Skin epidermis (tissue), 12 donors: ENCODE data around the gene GNA12.

Experiments
- H3K27ac ChIP-seq, 21 experiments: fragments of 200-600 bp; sonication (generic) in 11 of 21; one replicate each; pipeline ENCODE4 v1.5.0; 2020; ENCODE audit warnings: mild to moderate bottlenecking in 3 of 21, inconsistent platforms in 2 of 21, moderate library complexity in 2 of 21
- H3K4me3 ChIP-seq, 7 experiments: fragments of 200-600 bp; sonication (generic) in 2 of 7; one replicate each; pipeline ENCODE4 v1.5.0; 2020; ENCODE audit warnings: inconsistent platforms in 2 of 7, mild to moderate bottlenecking in 2 of 7, moderate library complexity in 1 of 7

Gene GNA12

GRCh38 chr7:2820508-2820934 is 23.6 kb downstream of the GNA12 start:
- no peak overlapping the region for H3K4me3 ChIP-seq
- H3K27ac ChIP-seq: peak overlapping the region in 15 of 21 experiments; percentile 11 to 78 (median 31)

DNA sequence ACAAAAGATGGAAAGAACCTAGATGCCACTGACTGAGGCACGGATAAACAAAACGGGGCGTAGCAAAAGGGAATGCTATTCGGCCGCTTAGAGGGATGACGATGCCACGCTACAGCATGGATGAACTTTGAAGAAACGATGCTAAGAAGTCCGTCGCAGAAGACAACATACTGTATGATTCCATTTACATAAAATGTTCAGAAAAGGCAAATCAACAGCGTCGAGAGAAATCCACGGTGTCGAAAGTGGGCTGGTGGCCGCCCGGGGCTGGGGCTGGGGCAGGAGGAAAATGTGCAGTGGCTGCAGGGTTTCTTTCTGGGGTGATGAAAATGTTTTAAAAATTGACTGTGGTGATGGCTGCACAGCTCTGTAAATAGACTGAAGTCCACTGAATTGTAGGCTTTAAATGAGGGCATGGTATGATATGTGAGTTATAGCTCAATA is 24.1 kb downstream of the GNA12 start:
- Histone ChIP-seq H3K4me3 (no peak overlapping the region), H3K27ac (peak overlapping the region in 9 of 21 experiments; percentile 8 to 78 (median 34))

DNA sequence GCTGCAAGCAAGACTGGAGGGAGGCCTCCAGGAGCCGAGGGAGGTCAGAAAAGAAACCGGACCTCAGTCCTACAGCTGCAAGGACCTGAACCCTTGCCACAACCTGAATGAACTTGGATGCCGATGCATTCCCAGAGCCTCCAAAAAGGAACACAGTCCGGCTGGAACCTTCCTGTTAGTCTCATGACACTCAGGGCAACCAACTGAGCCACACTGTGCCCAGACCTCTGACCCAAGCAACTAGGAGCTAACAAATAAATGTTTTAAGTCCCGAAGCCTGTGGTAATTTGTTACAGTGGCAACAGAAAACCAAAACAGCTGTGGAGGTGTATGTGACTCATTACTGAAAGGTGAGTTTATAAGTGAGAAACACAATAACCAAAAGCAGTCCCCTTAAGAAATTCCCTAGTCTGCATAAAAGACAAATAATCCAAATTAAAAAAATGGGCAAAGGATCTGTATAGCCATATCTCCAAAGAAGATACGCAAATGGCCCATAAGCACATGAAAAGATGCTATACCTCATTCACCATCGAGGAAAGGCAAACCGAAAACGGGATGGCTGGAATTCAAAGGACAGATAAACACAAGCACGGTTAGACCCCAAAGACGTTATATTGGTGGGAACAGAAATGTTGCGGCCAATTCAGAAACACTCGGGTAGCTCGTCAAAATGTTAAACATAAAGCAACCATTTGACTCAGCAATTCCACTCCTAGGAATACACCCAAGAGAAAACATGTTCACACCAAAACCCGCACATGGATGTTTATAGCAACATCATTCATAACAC is 24.8 kb downstream of the GNA12 start:
- H3K27ac ChIP-seq: peak overlapping the region in 2 of 21 experiments; percentile 28 to 34
- H3K4me3 ChIP-seq: no peak overlapping the region

DNA sequence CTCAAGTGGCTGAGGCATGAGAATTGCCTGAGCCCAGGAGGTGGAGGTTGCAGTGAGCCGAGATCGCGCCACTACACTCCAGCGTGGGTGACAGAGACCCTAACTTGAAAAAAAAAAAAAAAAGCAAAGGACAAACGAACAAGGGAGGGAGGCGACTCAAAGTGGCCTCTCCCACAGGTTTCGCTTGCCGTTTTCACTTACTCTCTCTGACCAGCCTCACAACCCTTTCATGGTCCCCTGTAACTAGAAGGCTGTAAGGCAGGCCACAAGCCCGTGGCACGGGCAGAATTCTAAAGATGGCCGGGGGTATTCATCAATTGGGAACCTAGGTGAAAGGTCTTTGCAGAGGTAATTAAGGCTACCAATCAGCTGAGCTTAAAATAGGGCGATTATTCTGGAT is 25.5 kb downstream of the GNA12 start:
- no peak overlapping the region for H3K4me3 ChIP-seq
- H3K27ac ChIP-seq: peak overlapping the region in 1 of 21 experiments; percentile 3

DNA sequence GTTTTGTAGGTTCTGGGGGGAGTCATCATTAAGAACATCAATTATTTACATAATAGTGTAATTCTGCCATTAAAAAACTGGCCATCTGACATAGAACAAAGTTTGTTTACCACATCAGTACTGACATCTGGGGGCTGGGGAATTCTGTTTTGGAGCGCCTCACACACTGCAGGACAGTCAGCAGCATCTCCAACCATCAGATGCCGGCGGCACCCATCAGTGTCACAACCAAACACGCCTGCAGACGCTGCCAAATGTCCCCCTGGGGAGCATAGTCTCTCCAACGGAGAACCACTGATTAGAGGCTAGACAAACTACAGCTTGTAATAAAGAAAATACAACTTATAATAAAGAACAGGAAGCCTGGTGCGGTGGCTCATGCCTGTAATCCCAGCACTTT is 26.0 kb downstream of the GNA12 start:
- Histone ChIP-seq H3K27ac (peak overlapping the region in 1 of 21 experiments; percentile 3), H3K4me3 (no peak overlapping the region)

- Histone ChIP-seq H3K27ac (no peak overlapping the region), H3K4me3 (no peak overlapping the region)
These were observed 26.7 kb downstream of the GNA12 start for GRCh38 chr7:2817456-2817855.

- H3K4me3 ChIP-seq: no peak overlapping the region
- H3K27ac ChIP-seq: no peak overlapping the region
These were observed 28.2 kb downstream of the GNA12 start for GRCh38 chr7:2815875-2816245.

DNA sequence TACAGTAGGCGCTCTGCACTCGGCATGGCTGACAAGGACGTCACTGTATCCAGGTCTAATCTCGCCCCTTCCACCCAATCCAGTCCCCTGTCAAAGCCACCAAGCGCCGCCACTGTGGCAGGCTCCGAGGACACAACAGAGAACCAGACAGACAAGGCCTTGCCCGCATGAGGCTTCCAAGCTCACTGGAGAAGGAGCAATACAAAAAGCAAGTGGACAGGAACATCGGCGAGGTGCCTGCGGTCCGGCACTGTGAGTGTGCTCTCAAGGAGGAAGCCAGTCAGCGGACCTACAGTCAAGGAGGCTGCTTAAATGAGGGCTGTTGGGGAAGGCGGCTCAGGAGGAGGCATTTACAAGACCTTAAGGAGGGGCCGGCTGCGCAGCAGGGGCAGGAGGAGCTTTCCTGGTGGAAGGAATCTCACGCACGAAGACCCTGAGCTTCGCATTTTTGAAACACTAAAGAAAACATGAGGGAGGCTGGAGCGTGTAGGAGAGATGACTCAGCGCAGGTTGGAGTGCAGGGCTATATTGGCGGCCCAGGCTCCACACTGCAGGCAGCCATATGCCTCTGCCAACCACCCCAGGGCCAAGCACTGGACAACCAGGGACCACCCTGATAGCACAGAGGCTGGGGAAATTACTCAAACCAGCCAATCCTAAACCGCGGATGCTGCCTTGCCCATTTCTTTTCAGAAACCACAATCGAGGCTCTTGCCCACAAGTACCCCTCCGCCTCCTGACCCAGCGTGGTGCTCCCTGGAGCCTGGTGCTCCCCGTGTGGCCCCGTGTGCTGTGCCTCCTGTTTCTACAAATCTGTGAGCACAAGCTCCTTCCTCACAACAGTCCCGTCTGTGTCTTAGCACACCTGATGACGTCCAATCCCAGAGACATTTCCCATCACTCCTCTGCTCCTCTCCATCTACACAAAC is 28.9 kb downstream of the GNA12 start:
- H3K27ac ChIP-seq: no peak overlapping the region

GRCh38 chr7:2814186-2814945 is 29.7 kb downstream of the GNA12 start:
- Histone ChIP-seq H3K4me3 (no peak overlapping the region), H3K27ac (no peak overlapping the region)

More for the DNA sequence above, 28.9 kb downstream of the GNA12 start:
- no peak overlapping the region for H3K4me3 ChIP-seq

- no peak overlapping the region for H3K27ac ChIP-seq
- H3K4me3 ChIP-seq: no peak overlapping the region
These were observed 30.5 kb downstream of the GNA12 start for GRCh38 chr7:2813350-2814185.

DNA sequence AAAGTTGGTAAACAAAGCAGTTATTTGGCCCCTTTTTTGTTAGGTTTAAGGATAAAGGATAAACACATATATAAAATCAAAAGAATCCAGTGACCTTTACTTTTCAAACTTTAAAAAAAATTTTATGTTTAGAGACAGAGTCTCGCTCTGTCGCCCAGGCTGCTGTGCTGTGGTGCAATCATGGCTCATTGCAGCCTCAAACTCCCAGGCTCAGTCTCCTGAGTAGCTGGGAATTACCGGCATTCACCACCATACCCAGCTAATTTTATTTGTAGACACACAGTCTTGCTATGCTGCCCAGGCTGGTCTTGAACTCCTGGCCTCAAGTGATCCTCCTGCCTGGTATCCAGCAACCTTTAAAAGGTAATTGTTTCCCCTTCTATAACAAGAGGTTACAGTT is 31.3 kb downstream of the GNA12 start:
- H3K27ac ChIP-seq: no peak overlapping the region
- no peak overlapping the region for H3K4me3 ChIP-seq

DNA sequence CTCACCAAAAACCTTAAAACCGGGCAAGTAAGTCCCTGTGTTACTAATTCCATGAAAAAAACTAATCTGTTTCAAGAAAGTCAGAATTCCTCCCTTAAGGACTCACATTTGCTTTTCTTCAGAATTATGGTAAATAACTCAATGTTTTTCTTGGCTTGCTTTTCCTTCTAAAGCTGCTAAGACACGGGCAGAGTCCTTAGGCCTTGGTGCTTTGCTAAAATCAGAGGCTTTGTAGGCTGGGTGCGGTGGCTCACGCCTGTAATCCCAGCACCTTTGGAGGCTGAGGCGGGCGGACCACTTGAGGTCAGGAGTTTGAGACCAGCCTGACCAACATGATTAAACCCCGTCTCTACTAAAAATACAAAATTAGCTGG is 32.0 kb downstream of the GNA12 start:
- Histone ChIP-seq H3K4me3 (no peak overlapping the region), H3K27ac (peak overlapping the region in 8 of 21 experiments; percentile 5 to 53 (median 26))

GRCh38 chr7:2811476-2812113 is 32.5 kb downstream of the GNA12 start:
- Histone ChIP-seq H3K27ac (peak overlapping the region in 10 of 21 experiments; percentile 5 to 53 (median 26)), H3K4me3 (peak overlapping the region in 1 of 7 experiments; percentile 1)

GRCh38 chr7:2810682-2811415 is 33.3 kb downstream of the GNA12 start:
- Histone ChIP-seq H3K4me3 (no peak overlapping the region), H3K27ac (peak overlapping the region in 5 of 21 experiments; percentile 4 to 28 (median 24))

GRCh38 chr7:2809903-2810625 is 34.0 kb downstream of the GNA12 start:
- H3K4me3 ChIP-seq: no peak overlapping the region
- no peak overlapping the region for H3K27ac ChIP-seq

DNA sequence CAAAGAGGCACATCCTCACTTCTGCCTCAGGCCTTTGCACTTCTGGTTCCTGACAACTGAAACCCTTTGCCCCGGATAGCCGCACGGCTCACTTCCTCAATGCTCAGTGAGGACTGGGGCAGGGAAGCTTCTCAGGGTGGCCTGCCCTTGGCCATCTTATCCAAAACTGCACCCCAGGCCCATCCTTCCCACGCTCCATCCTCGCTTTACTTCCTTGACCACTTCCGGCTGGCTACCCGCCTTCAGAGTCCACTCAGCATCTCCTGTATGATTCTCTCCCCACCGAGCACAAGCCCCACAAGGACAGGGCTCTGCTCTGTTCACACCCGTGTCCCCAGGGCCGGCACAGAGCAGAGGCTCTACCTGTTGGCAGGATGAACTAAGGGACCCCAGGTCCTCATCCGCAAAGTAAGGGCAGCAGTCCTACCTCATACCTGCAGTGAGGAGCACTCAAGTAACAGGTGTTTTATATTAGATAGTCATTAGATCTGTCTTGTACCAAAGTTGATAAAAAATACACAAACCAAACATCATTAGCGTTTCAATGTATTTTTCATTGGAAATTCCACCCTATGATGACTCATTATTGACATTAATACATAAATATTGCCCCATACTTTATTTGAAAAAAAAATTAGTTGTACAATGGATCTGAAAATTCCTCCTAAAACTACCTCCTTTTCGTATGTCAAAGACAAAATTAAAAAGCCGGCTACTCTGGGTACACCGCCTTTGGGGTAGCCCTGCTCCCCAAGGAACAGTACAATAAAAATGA is 35.0 kb downstream of the GNA12 start:
- H3K27ac ChIP-seq: no peak overlapping the region
- H3K4me3 ChIP-seq: no peak overlapping the region
